ENCODE data around the gene CD7. TPM values are rescaled to one million over a fixed set of nuclear protein-coding genes. Genes with fewer than 3 reads are reported as not detected.

The CD7 gene
- total RNA-seq, 4 donors from 2014 or later: 0.29 to 4.4 (median 1.6) TPM

DNA sequence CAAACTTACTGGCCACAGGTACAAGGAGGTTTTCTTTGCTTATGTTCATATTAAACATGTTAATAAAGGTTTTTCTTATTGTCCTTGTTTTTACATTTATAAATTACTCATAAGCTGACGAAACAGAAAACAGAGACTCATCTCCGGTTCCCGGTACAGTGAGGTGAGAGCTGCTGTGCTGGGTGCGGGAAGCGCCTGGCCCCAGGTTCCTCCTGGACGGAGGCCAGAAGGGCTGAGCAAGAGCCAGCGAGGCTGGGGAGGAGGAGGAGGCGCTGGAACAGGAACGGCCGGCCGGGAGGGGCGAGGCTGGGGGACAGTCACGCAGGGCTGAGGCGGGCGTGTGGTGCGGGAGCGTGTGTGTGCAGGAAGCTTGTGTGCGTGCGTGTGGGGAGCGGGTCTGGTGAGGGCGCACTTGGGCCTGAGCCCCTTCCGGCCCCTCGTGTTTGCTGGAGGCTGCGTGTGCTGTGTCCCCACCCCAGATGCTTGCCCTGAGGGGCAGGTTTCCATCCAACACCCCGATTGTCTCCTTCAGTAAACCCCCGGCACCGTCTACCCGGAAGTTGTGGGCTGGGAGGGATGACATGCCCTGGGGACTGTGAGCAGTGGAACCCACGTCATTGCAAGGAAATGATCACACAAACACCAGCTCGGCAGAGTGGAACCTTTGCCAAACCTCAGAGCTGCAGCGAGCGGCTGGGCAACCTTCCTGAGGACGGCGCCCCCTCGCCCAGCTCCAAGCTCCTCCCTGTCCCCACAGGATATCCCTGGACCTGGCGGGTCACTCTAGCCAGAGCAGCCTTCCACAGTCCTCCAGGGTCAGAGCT, 19.5 kb downstream of the CD7 start:
- Histone ChIP-seq H3K27me3 (no peaks in the 10 kb centered on the region), H3K4me3 (peak overlapping the region; percentile 45), H3K4me1 (peaks cover 67% of the 10 kb centered on the region), H3K27ac (peak overlapping the region; percentile 86), H3K9me3 (no peaks in the 10 kb centered on the region), H3K36me3 (no peaks in the 10 kb centered on the region)
- under 1% methylated on average over 27 of the region's 36 CpGs for WGBS
- peak; percentile 96 to 97 for DNase-seq (ENCODE audit: low spot score in 2 of 2)
- TF ChIP-seq POLR2A (IDR thresholded peaks at IDR 0.05) (peak; percentile 8 to 42), EP300 (IDR thresholded peaks at IDR 0.05) (no peak), POLR2AphosphoS5 (IDR thresholded peaks at IDR 0.05) (peak; percentile 5 to 62 (median 33))
- TF ChIP-seq, protein P1, sequence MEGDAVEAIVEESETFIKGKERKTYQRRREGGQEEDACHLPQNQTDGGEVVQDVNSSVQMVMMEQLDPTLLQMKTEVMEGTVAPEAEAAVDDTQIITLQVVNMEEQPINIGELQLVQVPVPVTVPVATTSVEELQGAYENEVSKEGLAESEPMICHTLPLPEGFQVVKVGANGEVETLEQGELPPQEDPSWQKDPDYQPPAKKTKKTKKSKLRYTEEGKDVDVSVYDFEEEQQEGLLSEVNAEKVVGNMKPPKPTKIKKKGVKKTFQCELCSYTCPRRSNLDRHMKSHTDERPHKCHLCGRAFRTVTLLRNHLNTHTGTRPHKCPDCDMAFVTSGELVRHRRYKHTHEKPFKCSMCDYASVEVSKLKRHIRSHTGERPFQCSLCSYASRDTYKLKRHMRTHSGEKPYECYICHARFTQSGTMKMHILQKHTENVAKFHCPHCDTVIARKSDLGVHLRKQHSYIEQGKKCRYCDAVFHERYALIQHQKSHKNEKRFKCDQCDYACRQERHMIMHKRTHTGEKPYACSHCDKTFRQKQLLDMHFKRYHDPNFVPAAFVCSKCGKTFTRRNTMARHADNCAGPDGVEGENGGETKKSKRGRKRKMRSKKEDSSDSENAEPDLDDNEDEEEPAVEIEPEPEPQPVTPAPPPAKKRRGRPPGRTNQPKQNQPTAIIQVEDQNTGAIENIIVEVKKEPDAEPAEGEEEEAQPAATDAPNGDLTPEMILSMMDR (IDR thresholded peaks at IDR 0.05): no peak

DNA sequence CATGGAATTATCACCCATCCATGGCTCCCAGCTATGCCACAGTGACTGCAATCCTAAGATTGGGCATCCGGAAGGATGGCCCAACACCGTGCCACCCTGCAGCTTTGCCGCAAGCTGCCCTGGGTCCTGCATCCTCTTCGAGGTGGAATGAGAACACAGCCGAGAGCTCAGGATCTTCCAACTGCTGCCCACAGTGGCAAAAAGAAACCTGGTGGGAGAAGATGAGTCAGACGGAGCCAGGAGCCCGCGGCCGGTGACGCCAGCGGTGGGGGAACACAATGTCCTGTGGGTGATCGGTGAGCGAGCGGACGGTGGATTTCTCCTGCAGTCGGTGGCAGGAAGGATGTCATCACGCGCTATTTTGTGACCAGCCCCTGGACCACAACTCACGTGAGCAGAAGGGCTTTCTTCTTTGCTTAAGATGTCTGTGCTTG, 20.1 kb downstream of the CD7 start:
- 26% methylated on average over 19 of the region's 19 CpGs for WGBS
- Histone ChIP-seq H3K9me3 (no peaks in the 10 kb centered on the region), H3K27me3 (no peaks in the 10 kb centered on the region), H3K36me3 (no peaks in the 10 kb centered on the region), H3K4me1 (peaks cover 69% of the 10 kb centered on the region), H3K4me3 (peak overlapping the region; percentile 45), H3K27ac (peak overlapping the region; percentile 86)
- TF ChIP-seq EP300 (IDR thresholded peaks at IDR 0.05) (peak; percentile 90), POLR2AphosphoS5 (IDR thresholded peaks at IDR 0.05) (peak in 2 of 3 donors; percentile 72 to 98), POLR2A (IDR thresholded peaks at IDR 0.05) (peak in 1 of 2 donors; percentile 57)
- TF ChIP-seq, protein P1 (IDR thresholded peaks at IDR 0.05): no peak
- DNase-seq (ENCODE audit: low spot score in 2 of 2): peak; percentile 95 to 96

DNA sequence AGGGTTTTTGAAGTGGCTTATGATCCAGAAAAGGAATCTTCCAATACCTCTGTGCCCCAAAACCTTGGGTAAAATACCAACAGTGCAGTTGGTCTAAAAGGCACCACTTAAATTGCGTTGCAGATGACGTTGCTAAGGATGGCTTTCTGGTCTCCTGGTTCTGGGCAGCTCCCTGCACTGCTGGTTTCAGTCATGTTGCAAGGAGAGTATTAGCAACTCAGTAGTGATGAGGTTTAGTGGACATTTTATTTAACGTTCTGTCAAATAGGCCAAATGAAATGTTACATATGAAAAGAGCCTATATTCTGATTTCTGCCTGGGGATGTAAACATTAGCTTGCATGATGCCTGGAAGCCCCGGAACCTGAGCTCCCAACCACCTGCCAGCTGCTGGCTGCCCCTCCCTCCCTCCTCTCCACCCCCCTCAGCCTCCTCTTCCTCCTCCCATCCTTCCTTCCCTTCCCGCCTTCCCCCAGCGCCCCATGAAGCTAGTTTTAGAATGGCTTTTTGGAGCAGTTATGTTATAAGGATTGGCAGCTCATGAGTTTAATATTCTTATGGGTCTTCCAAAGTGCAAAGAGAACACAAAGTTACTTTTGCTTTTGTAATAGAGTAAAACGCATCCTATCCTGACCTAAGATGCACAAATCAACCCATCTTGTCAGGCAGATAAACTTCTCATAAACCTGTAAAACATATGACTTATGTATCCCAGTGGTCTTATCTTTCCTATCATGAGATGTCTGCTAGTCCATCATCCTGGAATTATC, 20.7 kb downstream of the CD7 start:
- peak overlapping the region; percentile 45 for H3K4me3 ChIP-seq
- H3K36me3 ChIP-seq: no peaks in the 10 kb centered on the region
- peak overlapping the region; percentile 86 for H3K27ac ChIP-seq
- no peaks in the 10 kb centered on the region for H3K9me3 ChIP-seq
- DNase-seq (ENCODE audit: low spot score in 2 of 2): peak in 1 of 2 donors; percentile 56
- TF ChIP-seq POLR2AphosphoS5 (IDR thresholded peaks at IDR 0.05): no peak
- TF ChIP-seq, protein P1 (IDR thresholded peaks at IDR 0.05): no peak
- TF ChIP-seq POLR2A (IDR thresholded peaks at IDR 0.05): no peak
- TF ChIP-seq EP300 (IDR thresholded peaks at IDR 0.05): no peak
- peaks cover 71% of the 10 kb centered on the region for H3K4me1 ChIP-seq
- 46% methylated on average over 7 of the region's 7 CpGs for WGBS
- H3K27me3 ChIP-seq: no peaks in the 10 kb centered on the region

DNA sequence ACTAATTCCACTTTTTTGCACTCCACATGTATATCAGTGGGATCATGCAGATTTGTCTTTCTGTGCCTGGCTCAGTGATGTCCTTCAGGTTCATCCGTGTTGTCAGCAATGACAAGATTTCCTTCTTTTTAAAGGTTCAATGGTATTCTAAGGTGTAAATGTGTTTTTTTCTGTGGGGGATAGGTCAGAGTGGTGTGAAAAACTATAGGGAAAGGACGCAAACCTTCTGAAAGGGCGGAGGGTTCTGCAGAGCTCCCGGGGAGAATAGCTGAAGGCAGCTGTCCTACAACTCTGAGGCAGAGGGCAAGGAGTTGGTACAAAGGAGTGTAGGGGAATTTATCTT, 22.0 kb downstream of the CD7 start:
- DNase-seq (ENCODE audit: low spot score in 2 of 2): no peak
- H3K4me1 ChIP-seq: peaks cover 60% of the 10 kb centered on the region
- H3K27me3 ChIP-seq: no peaks in the 10 kb centered on the region
- no peaks in the 10 kb centered on the region for H3K36me3 ChIP-seq
- H3K27ac ChIP-seq: peak overlapping the region; percentile 99
- no peaks in the 10 kb centered on the region for H3K9me3 ChIP-seq
- no peak overlapping the region for H3K4me3 ChIP-seq
- WGBS: 83% methylated on average over 4 of the region's 4 CpGs
- TF ChIP-seq POLR2A (IDR thresholded peaks at IDR 0.05) (no peak), POLR2AphosphoS5 (IDR thresholded peaks at IDR 0.05) (no peak), EP300 (IDR thresholded peaks at IDR 0.05) (no peak)

DNA sequence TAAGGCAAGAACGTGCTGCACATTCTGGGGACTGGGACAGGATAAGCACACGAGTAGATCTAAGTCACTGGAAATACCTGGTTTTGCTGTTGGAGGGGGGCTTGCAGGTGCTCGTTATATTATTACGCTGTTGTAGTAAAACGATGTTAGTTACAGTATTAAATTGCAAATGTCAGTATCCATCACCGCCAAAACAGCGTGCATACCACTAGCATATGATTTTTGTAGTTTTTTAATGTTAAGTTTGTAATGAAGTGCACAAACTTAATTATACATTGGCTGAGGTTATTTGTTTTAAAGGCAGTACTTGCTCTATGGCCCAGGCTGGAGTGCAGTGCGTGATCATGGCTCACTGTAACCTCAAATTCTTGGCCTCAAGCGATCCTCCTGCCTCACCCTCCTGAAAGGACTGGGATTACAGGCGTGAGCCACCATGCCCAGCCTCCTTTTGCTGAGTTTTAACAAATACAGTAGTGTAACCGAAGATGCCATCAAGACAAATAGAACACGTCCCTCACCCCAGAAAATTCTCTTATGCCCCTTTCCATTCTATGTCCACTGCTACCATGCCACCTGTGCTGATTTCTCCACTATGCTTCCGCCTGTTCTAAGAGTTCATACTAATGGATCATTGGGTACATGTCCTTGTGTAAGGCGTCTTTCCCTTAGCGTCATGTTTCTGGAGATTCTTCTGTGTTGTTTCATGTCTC, 23.2 kb downstream of the CD7 start:
- WGBS: 81% methylated on average over 15 of the region's 15 CpGs

More for the DNA sequence above, 23.2 kb downstream of the CD7 start:
- no peaks in the 10 kb centered on the region for H3K36me3 ChIP-seq
- TF ChIP-seq POLR2A (IDR thresholded peaks at IDR 0.05) (no peak), EP300 (IDR thresholded peaks at IDR 0.05) (no peak), POLR2AphosphoS5 (IDR thresholded peaks at IDR 0.05) (no peak)
- TF ChIP-seq, protein P1 (IDR thresholded peaks at IDR 0.05): no peak
- no peak for DNase-seq (ENCODE audit: low spot score in 2 of 2)
- H3K9me3 ChIP-seq: no peaks in the 10 kb centered on the region
- H3K4me3 ChIP-seq: peak overlapping the region; percentile 75
- peaks cover 58% of the 10 kb centered on the region for H3K4me1 ChIP-seq
- H3K27ac ChIP-seq: peak overlapping the region; percentile 99
- H3K27me3 ChIP-seq: no peaks in the 10 kb centered on the region
